GM18951 (cell line): Measurements from ENCODE around the gene KIF20B.
"Not testable (repeated sequence)": the region's sequence is repeated elsewhere in the genome, so short reads cannot be mapped to it uniquely, and the experiment has no call there.

Source experiments
- POLR2A ChIP-seq: IDR thresholded peaks from 4 replicates; pipeline ENCODE4 v1.6.1; 2011; ENCODE audit warnings: mild to moderate bottlenecking; ENCODE audit not compliant: insufficient read length, insufficient read depth; ENCODE audit errors: extremely low read depth
- in situ Hi-C: fragments of 300-500 bp; cut with MboI; formaldehyde crosslinking; loops from one replicate; pipeline ENCODE4 v1.12.0; 2022; ENCODE audit warnings: low sequenced_read_pairs, mixed read lengths, inconsistent platforms; ENCODE audit not compliant: unreplicated experiment

The KIF20B gene

GRCh38 chr10:89799573-89799972, 98.2 kb downstream of the KIF20B start:
- TF ChIP-seq POLR2A: no peak
- in situ Hi-C loops: loop anchor here (25.0 kb wide), 3 partner anchors 788 to 1063 kb away; partner anchors contain the start of genes HTR7 and RPP30

- in situ Hi-C loops: no loop called here
Measured at GRCh38 chr10:89805599-89806013, 104.2 kb downstream of the KIF20B start.

GRCh38 chr10:89808842-89809241, 107.5 kb downstream of the KIF20B start:
- no peak for TF ChIP-seq POLR2A
- in situ Hi-C loops: no loop called here

More at GRCh38 chr10:89805599-89806013, 104.2 kb downstream of the KIF20B start:
- no peak for TF ChIP-seq POLR2A

- in situ Hi-C loops: no loop called here
- no peak for TF ChIP-seq POLR2A
Measured at GRCh38 chr10:89809766-89810165, 108.4 kb downstream of the KIF20B start.

GRCh38 chr10:89810908-89811525, 109.6 kb downstream of the KIF20B start:
- TF ChIP-seq POLR2A: no peak
- in situ Hi-C loops: no loop called here

- no peak for TF ChIP-seq POLR2A
- in situ Hi-C loops: no loop called here
Measured at GRCh38 chr10:89813546-89813945, 112.2 kb downstream of the KIF20B start.

GRCh38 chr10:89814278-89814677, 112.9 kb downstream of the KIF20B start:
- TF ChIP-seq POLR2A: no peak

GRCh38 chr10:89815049-89815853, 113.9 kb downstream of the KIF20B start:
- in situ Hi-C loops: no loop called here
- no peak for TF ChIP-seq POLR2A

More at GRCh38 chr10:89814278-89814677, 112.9 kb downstream of the KIF20B start:
- in situ Hi-C loops: no loop called here

- in situ Hi-C loops: not testable (repeated sequence)
Measured at GRCh38 chr10:89819008-89819407, 117.6 kb downstream of the KIF20B start.
